ENCODE measurements around the gene C10orf95.

The C10orf95 gene

GRCh38 chr10:102400598-102401341 is 50.6 kb downstream of the C10orf95 start:
- no peak for DNase-seq

GRCh38 chr10:102400076-102400475 is 51.3 kb downstream of the C10orf95 start:
- DNase-seq, result no peak
